ENCODE results near the gene DAPK2. TPM values are rescaled to one million over a fixed set of nuclear protein-coding genes. Genes with fewer than 3 reads are reported as not detected.

Gene DAPK2
- total RNA-seq, 4 donors from 2014 or later: 64.6 to 189 (median 125) TPM

DNA sequence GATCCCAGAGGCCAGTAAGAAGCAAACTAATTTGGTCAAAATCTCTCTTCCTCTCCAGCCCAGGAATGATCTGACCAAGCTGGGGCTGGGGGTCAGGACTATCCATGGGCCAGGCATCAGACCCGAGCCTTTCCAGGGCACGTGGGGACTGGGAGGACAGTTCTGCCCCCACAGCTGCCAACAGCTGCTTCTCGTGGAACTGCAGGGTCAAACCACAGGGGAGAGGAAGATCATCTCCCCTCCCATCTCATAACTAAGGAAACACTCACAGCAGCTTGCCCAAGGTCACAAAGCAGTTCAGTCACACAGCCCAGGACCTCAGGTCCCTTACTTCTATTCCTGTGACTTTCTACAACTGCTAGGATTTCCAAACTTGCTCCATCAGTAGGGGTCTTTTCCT is 47.1 kb downstream of the DAPK2 start:
- no peak overlapping the region for H3K4me3 ChIP-seq
- H3K9me3 ChIP-seq: no peaks in the 10 kb centered on the region
- H3K27me3 ChIP-seq: no peaks in the 10 kb centered on the region
- peak in 1 of 3 donors; percentile 60 for DNase-seq
- H3K27ac ChIP-seq: peak overlapping the region in 2 of 4 donors; percentile 25 to 40
- H3K36me3 ChIP-seq: no peaks in the 10 kb centered on the region
- TF ChIP-seq, protein P1, sequence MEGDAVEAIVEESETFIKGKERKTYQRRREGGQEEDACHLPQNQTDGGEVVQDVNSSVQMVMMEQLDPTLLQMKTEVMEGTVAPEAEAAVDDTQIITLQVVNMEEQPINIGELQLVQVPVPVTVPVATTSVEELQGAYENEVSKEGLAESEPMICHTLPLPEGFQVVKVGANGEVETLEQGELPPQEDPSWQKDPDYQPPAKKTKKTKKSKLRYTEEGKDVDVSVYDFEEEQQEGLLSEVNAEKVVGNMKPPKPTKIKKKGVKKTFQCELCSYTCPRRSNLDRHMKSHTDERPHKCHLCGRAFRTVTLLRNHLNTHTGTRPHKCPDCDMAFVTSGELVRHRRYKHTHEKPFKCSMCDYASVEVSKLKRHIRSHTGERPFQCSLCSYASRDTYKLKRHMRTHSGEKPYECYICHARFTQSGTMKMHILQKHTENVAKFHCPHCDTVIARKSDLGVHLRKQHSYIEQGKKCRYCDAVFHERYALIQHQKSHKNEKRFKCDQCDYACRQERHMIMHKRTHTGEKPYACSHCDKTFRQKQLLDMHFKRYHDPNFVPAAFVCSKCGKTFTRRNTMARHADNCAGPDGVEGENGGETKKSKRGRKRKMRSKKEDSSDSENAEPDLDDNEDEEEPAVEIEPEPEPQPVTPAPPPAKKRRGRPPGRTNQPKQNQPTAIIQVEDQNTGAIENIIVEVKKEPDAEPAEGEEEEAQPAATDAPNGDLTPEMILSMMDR (IDR thresholded peaks at IDR 0.05): no peak
- no peak for TF ChIP-seq POLR2A (IDR thresholded peaks at IDR 0.05)
- peaks cover 0 to 47% (median 7%) of the 10 kb centered on the region in 4 donors for H3K4me1 ChIP-seq

DNA sequence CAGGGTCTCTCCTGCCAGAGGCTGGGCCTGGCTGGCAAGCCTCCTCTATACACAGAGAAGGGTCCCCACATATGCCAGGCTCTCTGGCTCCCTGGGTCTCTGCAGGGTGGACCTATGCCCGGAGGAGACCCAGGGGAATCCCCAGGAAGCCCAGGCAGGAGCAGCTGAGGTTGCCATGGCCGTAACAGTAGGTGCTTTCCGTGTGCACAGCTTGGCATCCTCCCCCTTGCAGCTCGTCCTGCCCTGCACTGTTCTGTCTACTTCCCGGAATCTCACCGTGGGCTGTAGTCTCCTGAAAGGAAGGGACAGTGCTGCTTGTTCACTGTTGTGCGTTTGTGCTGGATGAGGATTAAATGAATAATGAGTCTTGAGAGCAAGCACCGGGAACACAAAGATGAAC is 47.8 kb downstream of the DAPK2 start:
- Histone ChIP-seq H3K4me3 (no peak overlapping the region), H3K36me3 (no peaks in the 10 kb centered on the region), H3K27me3 (no peaks in the 10 kb centered on the region), H3K27ac (peak overlapping the region in 1 of 4 donors; percentile 25), H3K4me1 (peaks cover 0 to 42% (median 4%) of the 10 kb centered on the region in 4 donors), H3K9me3 (no peaks in the 10 kb centered on the region)
- DNase-seq: no peak
- TF ChIP-seq, protein P1 (IDR thresholded peaks at IDR 0.05): no peak
- TF ChIP-seq POLR2A (IDR thresholded peaks at IDR 0.05): no peak

DNA sequence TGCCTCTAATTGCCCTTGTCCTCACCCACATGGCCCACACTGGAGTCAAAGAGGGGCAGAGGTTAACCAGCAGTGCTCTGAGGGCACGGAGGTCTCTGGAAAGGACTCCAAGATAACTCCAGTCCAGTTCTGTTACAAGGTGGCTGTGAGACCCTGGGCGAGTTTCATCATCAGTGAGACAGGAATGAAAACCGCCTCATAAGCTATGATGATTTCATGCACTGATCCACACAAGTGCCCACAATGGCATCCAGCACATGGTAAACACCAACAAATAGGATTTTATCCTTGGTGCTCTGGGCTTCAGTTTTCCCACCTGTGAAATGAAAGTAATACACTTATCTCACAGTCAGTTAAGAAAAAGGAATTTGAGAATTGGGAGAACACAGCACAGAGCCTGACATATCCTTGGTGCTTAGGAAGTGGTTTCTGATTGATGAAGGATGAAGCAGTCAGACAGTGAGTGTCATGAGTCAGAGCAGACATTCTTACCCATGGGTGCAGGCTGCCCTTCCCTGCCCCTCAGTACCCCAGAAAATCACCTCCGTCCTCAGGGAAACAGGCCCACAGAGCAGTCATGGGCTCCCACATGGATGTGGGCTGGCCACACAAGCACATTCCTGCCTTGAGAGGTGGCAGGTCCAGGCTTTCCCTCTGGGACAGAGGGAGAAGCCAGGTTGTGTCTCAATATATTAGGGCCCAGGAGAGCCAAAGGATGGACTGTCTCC is 48.4 kb downstream of the DAPK2 start:
- no peaks in the 10 kb centered on the region for H3K36me3 ChIP-seq
- TF ChIP-seq, protein P1 (IDR thresholded peaks at IDR 0.05): no peak
- no peak for TF ChIP-seq POLR2A (IDR thresholded peaks at IDR 0.05)
- H3K4me3 ChIP-seq: no peak overlapping the region
- H3K9me3 ChIP-seq: no peaks in the 10 kb centered on the region
- DNase-seq: no peak
- H3K4me1 ChIP-seq: peaks cover 0 to 45% (median 4%) of the 10 kb centered on the region in 4 donors
- H3K27me3 ChIP-seq: no peaks in the 10 kb centered on the region
- H3K27ac ChIP-seq: no peak overlapping the region

DNA sequence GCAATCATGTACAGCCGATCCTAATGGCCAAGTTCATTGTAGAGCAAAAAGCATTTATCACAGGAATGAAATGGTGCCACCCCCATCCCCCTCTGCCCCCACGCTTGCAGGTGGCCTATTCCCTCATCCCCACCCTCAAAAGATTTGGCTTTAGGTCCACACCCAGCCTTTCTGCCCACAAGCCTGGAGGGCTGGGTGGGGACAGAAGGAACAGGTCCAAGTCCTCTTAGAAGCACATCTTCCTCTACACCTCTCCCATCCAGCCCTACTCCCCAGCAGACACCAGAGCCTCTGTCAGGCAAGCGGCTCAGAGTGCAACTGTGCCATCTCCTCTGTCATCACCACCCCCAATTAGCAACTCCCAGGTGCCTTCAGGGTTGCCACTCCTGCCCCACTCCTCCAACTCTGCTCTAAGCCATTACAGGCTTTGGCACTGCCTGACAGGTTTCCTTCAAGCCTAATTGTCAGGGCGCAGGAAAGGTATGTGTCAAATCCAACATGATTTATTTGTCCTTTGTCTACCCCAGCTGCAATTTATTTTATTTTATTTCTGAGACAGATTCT is 49.4 kb downstream of the DAPK2 start:
- H3K27ac ChIP-seq: no peak overlapping the region
- H3K9me3 ChIP-seq: no peaks in the 10 kb centered on the region
- H3K4me3 ChIP-seq: no peak overlapping the region
- H3K27me3 ChIP-seq: no peaks in the 10 kb centered on the region
- peaks cover 0 to 51% (median 4%) of the 10 kb centered on the region in 4 donors for H3K4me1 ChIP-seq
- peak in 1 of 3 donors; percentile 38 for DNase-seq
- H3K36me3 ChIP-seq: no peaks in the 10 kb centered on the region
- no peak for TF ChIP-seq POLR2A (IDR thresholded peaks at IDR 0.05)
- TF ChIP-seq, protein P1 (IDR thresholded peaks at IDR 0.05): no peak

DNA sequence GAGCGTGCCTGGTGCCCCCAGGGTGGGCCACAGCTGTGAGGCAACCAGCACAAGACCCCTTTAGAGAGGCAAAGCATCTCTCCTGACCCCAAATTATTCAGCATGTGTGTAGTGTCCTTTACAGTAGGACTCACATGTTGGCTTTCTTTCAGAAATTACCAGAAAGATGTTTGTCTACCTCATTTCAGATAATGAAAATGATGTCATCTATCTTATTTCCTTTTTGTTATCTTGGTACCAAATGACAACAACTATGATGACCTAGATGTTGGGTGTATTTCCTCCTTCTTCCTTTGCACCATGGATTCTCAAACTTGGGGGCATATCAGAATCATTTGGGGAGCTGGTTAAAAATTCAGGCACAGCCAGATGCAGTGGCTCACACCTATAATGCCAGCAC is 50.5 kb downstream of the DAPK2 start:
- Histone ChIP-seq H3K27me3 (no peaks in the 10 kb centered on the region), H3K4me3 (no peak overlapping the region), H3K27ac (no peak overlapping the region), H3K36me3 (no peaks in the 10 kb centered on the region), H3K4me1 (peaks cover 0 to 45% (median 4%) of the 10 kb centered on the region in 4 donors), H3K9me3 (no peaks in the 10 kb centered on the region)
- DNase-seq: no peak
- TF ChIP-seq, protein P1 (IDR thresholded peaks at IDR 0.05): no peak
- no peak for TF ChIP-seq POLR2A (IDR thresholded peaks at IDR 0.05)

All from Peyer's patch (tissue), 4 donors.